Lung (tissue), 12 donors: ENCODE results near the gene C10orf67. TPM values are rescaled to one million over a fixed set of nuclear protein-coding genes. Genes with fewer than 3 reads are reported as not detected.
"Not testable (repeated sequence)": the region's sequence is repeated elsewhere in the genome, so short reads cannot be mapped to it uniquely, and the experiment has no call there.

ENCODE experiments used
- ATAC-seq: fragments of 200-7000 bp; cut with Tn5 transposase; one replicate; pipeline ENCODE4 v1.9.1; 2020; ENCODE audit warnings: moderate number of reproducible peaks; ENCODE audit not compliant: insufficient read depth, low FRiP score
- DNase-seq, 3 donors: peaks; one replicate each; pipeline ENCODE4 v3.0.0-alpha.2; 2013 to 2017
- H3K27ac ChIP-seq, 2 donors: one replicate each; pipeline ENCODE4 v1.5.1; 2013; ENCODE audit warnings: mild to moderate bottlenecking in 2 of 2, moderate library complexity in 2 of 2, control low read depth in 1 of 2, inconsistent platforms in 1 of 2, low read depth in 1 of 2, low read length in 1 of 2
- H3K27me3 ChIP-seq, 3 donors: one replicate each; pipeline ENCODE4 v1.5.1; 2013; ENCODE audit warnings: low read length in 2 of 3; ENCODE audit not compliant: control insufficient read depth in 3 of 3, insufficient read depth in 3 of 3
- H3K36me3 ChIP-seq, 4 donors: one replicate each; pipeline ENCODE4 v1.5.1; 2013; ENCODE audit warnings: low read length in 4 of 4, mild to moderate bottlenecking in 1 of 4, moderate library complexity in 1 of 4; ENCODE audit not compliant: control insufficient read depth in 4 of 4, insufficient read depth in 4 of 4
- H3K4me1 ChIP-seq, 5 donors: one replicate each; pipeline ENCODE4 v1.5.1; 2013; ENCODE audit warnings: low read length in 5 of 5, mild to moderate bottlenecking in 2 of 5, moderate library complexity in 1 of 5; ENCODE audit not compliant: control insufficient read depth in 5 of 5, insufficient read depth in 5 of 5
- H3K4me3 ChIP-seq: one replicate; pipeline ENCODE4 v1.5.1; 2013; ENCODE audit warnings: mild to moderate bottlenecking, control low read depth, moderate library complexity
- H3K9ac ChIP-seq, 2 donors: one replicate each; pipeline ENCODE4 v1.5.1; 2013; ENCODE audit warnings: low read length in 2 of 2, control low read depth in 1 of 2; ENCODE audit not compliant: insufficient read depth in 1 of 2
- H3K9me3 ChIP-seq, 4 donors: one replicate each; pipeline ENCODE4 v1.5.1; 2013; ENCODE audit warnings: low read length in 3 of 4, mild to moderate bottlenecking in 1 of 4, moderate library complexity in 1 of 4; ENCODE audit not compliant: control insufficient read depth in 4 of 4, insufficient read depth in 3 of 4
- CTCF ChIP-seq: IDR thresholded peaks from 2 replicates; pipeline ENCODE4 v1.5.1; 2012; ENCODE audit warnings: mild to moderate bottlenecking; ENCODE audit errors: control extremely low read depth, extremely low read depth
- WGBS, 2 donors: extraction: QIAGEN DNeasy Blood & Tissue Kit; methylation state at CpG; one replicate each; pipeline ENCODE4 v1.1.7; 2013; 5-methylcytosine and 5-hydroxymethylcytosine counted together
- polyA plus RNA-seq, 2 donors: library from polyadenylated mRNA; stranded (reverse); fragments of 200-250 nt; gene quantifications; one replicate each; pipeline ENCODE4 v1.2.1, GENCODE V29; 2013
- total RNA-seq, 2 donors: library from RNA; depleted of rRNA in 1 of 2; stranded (reverse); fragments of >200 nt in 1 of 2; gene quantifications; one replicate each; pipeline ENCODE4 v1.2.1, GENCODE V29; 2014 to 2021
- donor health status: control.
- donor health status: control.
- donor health status: Bipolar disorder and iron deficiency.
- donor health status: healthy.
- donor health status: DM: yes; HTN: yes; CAD: no.

C10orf67 gene
- total and polyA plus RNA-seq, 4 donors: 0.33 to 2.3 (median 0.91) TPM

- Histone ChIP-seq H3K27me3 (no peaks in the 10 kb centered on the region), H3K27ac (no peak overlapping the region), H3K36me3 (no peaks in the 10 kb centered on the region), H3K9me3 (no peaks in the 10 kb centered on the region), H3K4me3 (no peak overlapping the region), H3K4me1 (peaks cover 0 to 29% (median 8%) of the 10 kb centered on the region in 5 donors), H3K9ac (no peak overlapping the region)
- DNase-seq (peak; percentile 47 to 89 (median 83)), ATAC-seq (peak; percentile 53)
- peak; percentile 45 for TF ChIP-seq CTCF
- WGBS, 2 donors: 1 to 3% methylated on average over 3 of the region's 3 CpGs
Measured at GRCh38 chr10:23314835-23315239, 29.8 kb downstream of the C10orf67 start.

- Histone ChIP-seq H3K36me3 (no peaks in the 10 kb centered on the region), H3K27ac (no peak overlapping the region), H3K4me3 (no peak overlapping the region), H3K9ac (no peak overlapping the region), H3K4me1 (peaks cover 0 to 25% (median 8%) of the 10 kb centered on the region in 5 donors), H3K27me3 (no peaks in the 10 kb centered on the region), H3K9me3 (no peaks in the 10 kb centered on the region)
- WGBS, 2 donors: 74 to 96% methylated on average over 1 of the region's 1 CpG
- ATAC-seq (no peak), DNase-seq (no peak)
- TF ChIP-seq CTCF: no peak
Measured at GRCh38 chr10:23311034-23311433, 33.6 kb downstream of the C10orf67 start.

- peak in 2 of 3 donors; percentile 28 to 31 for DNase-seq
- Histone ChIP-seq H3K9me3 (no peaks in the 10 kb centered on the region), H3K4me3 (no peak overlapping the region), H3K4me1 (peaks cover 0 to 23% (median 8%) of the 10 kb centered on the region in 5 donors), H3K27me3 (no peaks in the 10 kb centered on the region), H3K9ac (no peak overlapping the region), H3K27ac (no peak overlapping the region), H3K36me3 (no peaks in the 10 kb centered on the region)
- ATAC-seq: peak; percentile 35
- TF ChIP-seq CTCF: no peak
- WGBS, 2 donors: 11 to 45% methylated on average over 1 of the region's 1 CpG
Measured at GRCh38 chr10:23310404-23310803, 34.2 kb downstream of the C10orf67 start.

- not testable (repeated sequence) for H3K9me3 ChIP-seq, H3K9ac ChIP-seq, H3K27me3 ChIP-seq, H3K27ac ChIP-seq, DNase-seq, H3K4me1 ChIP-seq, H3K4me3 ChIP-seq, ATAC-seq, H3K36me3 ChIP-seq
- 90 to 91% methylated on average over 7 of the region's 7 CpGs for WGBS, 2 donors
Measured at GRCh38 chr10:23299961-23300360, 44.6 kb downstream of the C10orf67 start.
